HL-60 (cell line): Measurements from ENCODE around the gene TET3.

Source experiments
- CTCF ChIP-seq: IDR thresholded peaks from one replicate; pipeline ENCODE4 v1.5.1; 2011; ENCODE audit warnings: low read length, control low read depth, inconsistent platforms; ENCODE audit not compliant: insufficient read depth
- GABPA ChIP-seq: IDR thresholded peaks from 2 replicates; pipeline ENCODE4 v1.6.1; 2012; ENCODE audit warnings: low read depth
- POLR2AphosphoS5 ChIP-seq: IDR thresholded peaks from 2 replicates; pipeline ENCODE4 v1.6.1; 2012; ENCODE audit warnings: low read depth
- REST ChIP-seq: IDR thresholded peaks from 2 replicates; pipeline ENCODE4 v1.6.1; 2012; ENCODE audit warnings: low read depth; ENCODE audit not compliant: insufficient replicate concordance

DNA sequence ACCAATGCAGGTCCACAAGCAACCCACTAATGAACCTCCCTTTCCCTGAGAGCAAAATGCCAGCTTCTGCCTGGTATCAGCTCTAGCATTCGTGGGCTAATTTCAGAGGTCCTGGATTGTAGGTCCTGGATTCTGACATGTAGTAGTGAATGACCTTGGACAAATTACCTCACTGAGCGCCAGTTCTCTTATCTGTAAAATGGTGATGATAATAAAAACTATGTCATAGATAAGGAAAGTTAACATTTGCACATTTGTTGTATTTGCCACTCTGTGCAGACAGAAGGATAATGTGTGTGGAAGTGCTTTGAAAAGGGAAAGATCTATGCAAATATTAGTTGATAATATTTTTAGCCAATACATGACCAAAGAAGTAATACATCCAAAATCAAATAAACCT lies 4.1 kb upstream of the TET3 start:
- TF ChIP-seq REST (no peak), CTCF (no peak), POLR2AphosphoS5 (no peak), GABPA (no peak)
